ENCODE measurements around the gene KRTAP12-3.

KRTAP12-3 gene

DNA sequence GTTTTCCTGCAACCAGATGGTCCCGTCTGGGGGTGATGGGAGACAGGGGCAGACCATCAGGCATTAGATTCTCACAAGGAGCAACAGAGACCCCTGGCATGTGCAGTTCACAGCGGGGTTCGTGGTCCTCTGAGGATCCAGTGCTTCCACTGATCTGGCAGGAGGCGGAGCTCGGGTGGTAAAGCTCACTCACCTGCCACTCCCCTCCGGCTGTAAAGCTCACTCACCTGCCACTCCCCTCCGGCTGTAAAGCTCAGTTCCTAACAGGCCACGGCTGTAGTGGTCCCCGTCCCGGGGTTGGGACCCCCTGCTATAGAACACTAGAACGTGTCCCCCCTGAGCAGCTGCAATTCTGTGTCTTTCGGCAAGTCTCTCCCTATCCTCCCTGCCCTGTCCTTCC is 43.8 kb downstream of the KRTAP12-3 start:
- Histone ChIP-seq H3K4me3 (ENCODE audit: low read depth in 1 of 5, low read length in 5 of 5) (no peak overlapping the region), H3K9ac (ENCODE audit: low read length in 5 of 5) (no peak overlapping the region), H3K9me3 (ENCODE audit: control insufficient read depth in 5 of 5, low read length in 5 of 5) (peaks cover 0 to 4% (median 0%) of the 10 kb centered on the region in 5 donors), H3K27ac (ENCODE audit: low read depth, low read length) (no peak overlapping the region), H3K27me3 (ENCODE audit: control insufficient read depth in 5 of 5, insufficient read depth in 4 of 5, low read length in 5 of 5) (peaks cover 56 to 87% (median 71%) of the 10 kb centered on the region in 5 donors), H3K36me3 (ENCODE audit: control insufficient read depth in 5 of 5, insufficient read depth in 5 of 5, low read length in 5 of 5) (no peaks in the 10 kb centered on the region), H3K4me1 (ENCODE audit: control insufficient read depth in 5 of 5, insufficient read depth in 5 of 5, low read length in 5 of 5) (no peaks in the 10 kb centered on the region)

DNA sequence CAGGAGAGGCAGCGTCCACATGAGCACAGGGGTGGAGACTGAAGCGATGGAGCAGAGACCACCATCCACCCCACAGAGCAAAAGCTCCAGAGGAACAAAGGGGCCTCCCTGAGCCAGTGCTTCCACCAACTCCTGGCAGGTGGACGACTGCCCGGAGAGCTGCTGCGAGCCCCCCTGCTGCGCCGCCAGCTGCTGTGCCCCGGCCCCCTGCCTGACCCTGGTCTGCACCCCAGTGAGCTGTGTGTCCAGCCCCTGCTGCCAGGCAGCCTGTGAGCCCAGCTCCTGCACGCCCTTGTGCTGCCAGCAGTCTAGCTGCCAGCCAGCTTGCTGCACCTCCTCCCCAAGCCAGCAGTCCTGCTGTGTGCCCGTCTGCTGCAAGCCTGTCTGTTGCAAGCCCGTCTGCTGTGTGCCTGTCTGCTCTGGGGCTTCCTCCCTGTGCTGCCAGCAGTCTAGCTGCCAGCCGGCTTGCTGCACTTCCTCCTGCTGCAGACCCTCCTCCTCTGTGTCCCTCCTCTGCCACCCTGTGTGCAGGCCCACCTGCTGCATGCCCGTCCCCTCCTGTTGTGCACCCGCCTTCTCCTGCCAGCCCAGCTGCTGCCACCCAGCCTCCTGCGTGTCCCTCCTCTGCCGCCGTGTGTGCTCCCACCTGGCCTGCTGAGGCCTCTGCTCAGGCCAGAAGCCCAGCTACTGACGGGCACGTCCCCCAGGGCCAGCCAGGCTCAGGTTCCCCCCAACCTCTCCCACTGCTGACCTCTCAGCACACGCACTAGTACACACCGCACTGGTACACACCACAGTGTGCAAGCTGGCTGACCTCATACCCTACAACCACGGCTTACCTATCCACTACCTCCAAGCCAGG is 44.6 kb downstream of the KRTAP12-3 start:
- H3K27me3 ChIP-seq (ENCODE audit: control insufficient read depth in 5 of 5, insufficient read depth in 4 of 5, low read length in 5 of 5), result peaks cover 58 to 86% (median 72%) of the 10 kb centered on the region in 5 donors

DNA sequence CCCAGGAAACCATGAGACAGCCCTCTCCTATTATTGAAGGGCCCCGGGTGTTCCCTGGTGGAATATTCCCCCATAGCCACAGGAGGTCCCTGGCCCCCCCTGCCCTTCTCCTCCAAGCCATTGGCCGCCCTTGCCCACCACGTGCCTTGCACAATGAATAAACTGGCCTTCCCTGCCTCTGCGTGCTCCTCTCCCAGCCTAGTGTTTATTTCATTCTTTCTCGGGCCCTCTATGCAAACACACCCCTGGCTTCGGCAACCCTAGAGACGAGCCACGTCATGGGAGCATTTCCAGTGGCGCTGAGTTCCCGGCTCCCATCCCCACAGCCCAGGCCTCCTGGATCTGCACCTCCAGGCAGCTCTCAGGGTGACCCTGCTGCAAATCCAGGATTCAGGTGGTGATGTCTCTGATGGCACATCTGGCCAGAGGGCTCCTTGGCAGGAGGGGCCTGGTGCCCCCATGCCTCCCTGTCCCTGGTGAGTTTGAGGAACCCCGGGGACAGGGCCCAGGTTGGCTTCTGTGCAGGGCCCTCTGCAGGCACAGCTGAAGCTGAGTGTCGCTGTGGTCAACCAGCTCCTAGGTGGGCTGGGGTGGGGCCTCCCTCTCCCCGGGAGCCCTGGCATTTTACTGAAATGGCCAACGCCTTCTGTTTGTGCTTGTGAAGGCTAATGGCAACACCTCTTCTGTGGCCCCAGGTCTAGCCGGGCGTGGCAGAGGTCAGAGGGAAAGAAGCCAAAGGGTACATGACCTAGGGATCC is 45.4 kb downstream of the KRTAP12-3 start:
- Histone ChIP-seq H3K9me3 (ENCODE audit: control insufficient read depth in 5 of 5, low read length in 5 of 5) (peaks cover 0 to 4% (median 0%) of the 10 kb centered on the region in 5 donors), H3K4me3 (ENCODE audit: low read depth in 1 of 5, low read length in 5 of 5) (no peak overlapping the region), H3K36me3 (ENCODE audit: control insufficient read depth in 5 of 5, insufficient read depth in 5 of 5, low read length in 5 of 5) (no peaks in the 10 kb centered on the region), H3K27me3 (ENCODE audit: control insufficient read depth in 5 of 5, insufficient read depth in 4 of 5, low read length in 5 of 5) (peaks cover 56 to 85% (median 69%) of the 10 kb centered on the region in 5 donors), H3K4me1 (ENCODE audit: control insufficient read depth in 5 of 5, insufficient read depth in 5 of 5, low read length in 5 of 5) (no peaks in the 10 kb centered on the region), H3K9ac (ENCODE audit: low read length in 5 of 5) (no peak overlapping the region), H3K27ac (ENCODE audit: low read depth, low read length) (no peak overlapping the region)

More for the DNA sequence above, 44.6 kb downstream of the KRTAP12-3 start:
- Histone ChIP-seq H3K4me1 (ENCODE audit: control insufficient read depth in 5 of 5, insufficient read depth in 5 of 5, low read length in 5 of 5) (no peaks in the 10 kb centered on the region), H3K4me3 (ENCODE audit: low read depth in 1 of 5, low read length in 5 of 5) (no peak overlapping the region), H3K9ac (ENCODE audit: low read length in 5 of 5) (no peak overlapping the region), H3K9me3 (ENCODE audit: control insufficient read depth in 5 of 5, low read length in 5 of 5) (peaks cover 0 to 4% (median 0%) of the 10 kb centered on the region in 5 donors), H3K36me3 (ENCODE audit: control insufficient read depth in 5 of 5, insufficient read depth in 5 of 5, low read length in 5 of 5) (no peaks in the 10 kb centered on the region), H3K27ac (ENCODE audit: low read depth, low read length) (no peak overlapping the region)

DNA sequence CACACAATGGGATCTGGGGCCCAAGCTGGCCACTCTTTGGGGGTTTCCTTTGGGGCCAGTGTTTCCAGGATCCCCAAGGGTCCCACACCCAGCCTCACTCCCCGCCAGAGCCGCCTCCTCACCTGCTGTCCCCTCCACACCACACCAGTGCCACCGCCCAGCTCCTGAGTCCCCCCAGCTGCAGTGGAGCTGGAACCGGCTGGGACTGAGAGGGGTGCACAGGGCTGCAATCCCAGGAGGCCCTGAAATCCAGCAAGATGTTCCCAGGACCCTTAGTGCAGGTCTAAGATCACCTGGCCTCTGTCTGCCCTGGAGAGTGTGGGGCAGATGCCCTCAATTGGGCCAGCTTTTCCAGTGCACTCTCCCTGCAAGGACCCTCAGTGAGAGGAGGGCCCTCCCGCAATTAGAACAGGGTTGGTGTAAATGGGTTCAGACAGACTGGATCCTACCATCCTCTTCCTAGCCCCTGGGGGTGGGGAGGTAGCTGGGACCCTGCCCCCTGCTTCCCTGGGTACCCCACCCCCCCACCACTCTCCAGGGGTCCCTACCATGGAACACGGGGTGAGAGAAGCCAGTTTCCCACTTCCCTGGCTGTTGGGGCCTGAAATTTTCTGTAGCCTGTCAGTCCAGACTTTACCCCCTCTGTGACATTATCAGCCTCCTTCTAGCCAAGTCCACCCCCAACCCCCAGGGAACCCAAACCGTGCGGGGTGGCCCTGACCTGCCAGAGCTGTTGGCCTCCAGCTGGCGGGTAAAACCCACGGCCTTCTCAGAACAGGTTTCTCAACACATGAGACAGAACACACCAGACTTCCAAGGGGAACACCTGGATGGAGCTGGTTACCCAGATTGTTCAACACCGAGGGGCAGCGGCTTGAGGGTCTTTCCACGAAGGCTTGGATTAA is 46.3 kb downstream of the KRTAP12-3 start:
- Histone ChIP-seq H3K4me1 (ENCODE audit: control insufficient read depth in 5 of 5, insufficient read depth in 5 of 5, low read length in 5 of 5) (peaks cover 0 to 7% (median 0%) of the 10 kb centered on the region in 5 donors), H3K4me3 (ENCODE audit: low read depth in 1 of 5, low read length in 5 of 5) (no peak overlapping the region), H3K36me3 (ENCODE audit: control insufficient read depth in 5 of 5, insufficient read depth in 5 of 5, low read length in 5 of 5) (no peaks in the 10 kb centered on the region), H3K9ac (ENCODE audit: low read length in 5 of 5) (no peak overlapping the region), H3K27ac (ENCODE audit: low read depth, low read length) (no peak overlapping the region), H3K27me3 (ENCODE audit: control insufficient read depth in 5 of 5, insufficient read depth in 4 of 5, low read length in 5 of 5) (peaks cover 58 to 85% (median 73%) of the 10 kb centered on the region in 5 donors), H3K9me3 (ENCODE audit: control insufficient read depth in 5 of 5, low read length in 5 of 5) (peaks cover 0 to 4% (median 0%) of the 10 kb centered on the region in 5 donors)

DNA sequence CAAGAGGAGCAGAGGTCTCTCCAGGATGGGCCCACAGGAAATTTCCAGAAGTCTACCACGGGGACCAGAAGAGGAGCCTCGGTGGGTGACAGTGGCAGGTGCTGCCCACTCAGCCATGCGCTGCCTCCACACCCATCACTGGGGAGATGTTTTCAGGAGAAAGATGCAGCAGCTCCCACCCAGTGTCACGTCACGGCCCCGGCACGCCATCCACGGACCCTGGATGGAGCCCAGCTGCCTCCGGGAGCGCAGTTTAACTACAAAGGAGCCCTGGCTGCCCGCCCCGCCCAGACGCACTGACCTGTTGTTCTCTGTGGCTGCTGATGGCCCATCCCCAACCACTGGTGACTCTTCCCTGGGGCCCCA is 46.9 kb downstream of the KRTAP12-3 start:
- H3K4me3 ChIP-seq (ENCODE audit: low read depth in 1 of 5, low read length in 5 of 5), result no peak overlapping the region
- H3K27ac ChIP-seq (ENCODE audit: low read depth, low read length), result no peak overlapping the region
- H3K27me3 ChIP-seq (ENCODE audit: control insufficient read depth in 5 of 5, insufficient read depth in 4 of 5, low read length in 5 of 5), result peaks cover 54 to 86% (median 76%) of the 10 kb centered on the region in 5 donors
- peaks cover 0 to 13% (median 5%) of the 10 kb centered on the region in 5 donors for H3K4me1 ChIP-seq (ENCODE audit: control insufficient read depth in 5 of 5, insufficient read depth in 5 of 5, low read length in 5 of 5)
- no peaks in the 10 kb centered on the region for H3K36me3 ChIP-seq (ENCODE audit: control insufficient read depth in 5 of 5, insufficient read depth in 5 of 5, low read length in 5 of 5)
- peaks cover 0 to 4% (median 0%) of the 10 kb centered on the region in 5 donors for H3K9me3 ChIP-seq (ENCODE audit: control insufficient read depth in 5 of 5, low read length in 5 of 5)
- H3K9ac ChIP-seq (ENCODE audit: low read length in 5 of 5), result no peak overlapping the region

DNA sequence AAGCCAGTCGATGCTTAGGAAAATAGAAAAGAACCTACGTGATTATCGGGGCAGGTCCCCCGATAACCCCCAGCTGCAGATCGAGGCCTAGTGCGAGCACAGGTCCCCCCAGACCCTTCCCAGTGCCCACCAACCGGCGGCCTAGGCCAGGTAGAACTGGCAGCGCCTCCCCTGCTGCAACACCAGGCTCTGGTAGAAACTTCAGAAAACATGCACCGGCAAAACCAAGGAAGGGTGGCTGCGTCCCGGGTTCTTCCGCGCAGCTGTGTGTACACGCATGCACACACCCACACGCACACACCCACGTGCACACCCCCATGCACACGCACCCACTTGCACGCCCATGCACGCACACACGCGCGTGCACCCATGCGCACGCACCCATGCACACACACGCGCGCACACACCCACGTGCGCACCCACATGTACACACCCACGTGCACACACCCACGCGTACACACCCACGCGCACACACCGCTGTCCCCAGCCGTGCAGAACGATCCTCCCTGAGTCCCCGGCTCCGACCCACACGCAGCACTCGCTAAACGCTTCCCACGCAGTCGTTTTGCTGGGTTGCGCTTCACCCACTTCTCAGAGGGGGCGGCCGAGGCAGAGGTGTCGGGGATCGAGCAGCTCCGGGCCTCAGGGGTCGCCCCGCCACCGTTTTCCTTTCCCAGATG is 48.4 kb downstream of the KRTAP12-3 start:
- H3K4me3 ChIP-seq (ENCODE audit: low read depth in 1 of 5, low read length in 5 of 5), result no peak overlapping the region
- no peaks in the 10 kb centered on the region for H3K36me3 ChIP-seq (ENCODE audit: control insufficient read depth in 5 of 5, insufficient read depth in 5 of 5, low read length in 5 of 5)
- H3K27me3 ChIP-seq (ENCODE audit: control insufficient read depth in 5 of 5, insufficient read depth in 4 of 5, low read length in 5 of 5), result peaks cover 50 to 84% (median 74%) of the 10 kb centered on the region in 5 donors
- H3K9ac ChIP-seq (ENCODE audit: low read length in 5 of 5), result no peak overlapping the region
- no peak overlapping the region for H3K27ac ChIP-seq (ENCODE audit: low read depth, low read length)
- H3K9me3 ChIP-seq (ENCODE audit: control insufficient read depth in 5 of 5, low read length in 5 of 5), result peaks cover 0 to 4% (median 0%) of the 10 kb centered on the region in 5 donors
- H3K4me1 ChIP-seq (ENCODE audit: control insufficient read depth in 5 of 5, insufficient read depth in 5 of 5, low read length in 5 of 5), result peaks cover 0 to 18% (median 10%) of the 10 kb centered on the region in 5 donors

DNA sequence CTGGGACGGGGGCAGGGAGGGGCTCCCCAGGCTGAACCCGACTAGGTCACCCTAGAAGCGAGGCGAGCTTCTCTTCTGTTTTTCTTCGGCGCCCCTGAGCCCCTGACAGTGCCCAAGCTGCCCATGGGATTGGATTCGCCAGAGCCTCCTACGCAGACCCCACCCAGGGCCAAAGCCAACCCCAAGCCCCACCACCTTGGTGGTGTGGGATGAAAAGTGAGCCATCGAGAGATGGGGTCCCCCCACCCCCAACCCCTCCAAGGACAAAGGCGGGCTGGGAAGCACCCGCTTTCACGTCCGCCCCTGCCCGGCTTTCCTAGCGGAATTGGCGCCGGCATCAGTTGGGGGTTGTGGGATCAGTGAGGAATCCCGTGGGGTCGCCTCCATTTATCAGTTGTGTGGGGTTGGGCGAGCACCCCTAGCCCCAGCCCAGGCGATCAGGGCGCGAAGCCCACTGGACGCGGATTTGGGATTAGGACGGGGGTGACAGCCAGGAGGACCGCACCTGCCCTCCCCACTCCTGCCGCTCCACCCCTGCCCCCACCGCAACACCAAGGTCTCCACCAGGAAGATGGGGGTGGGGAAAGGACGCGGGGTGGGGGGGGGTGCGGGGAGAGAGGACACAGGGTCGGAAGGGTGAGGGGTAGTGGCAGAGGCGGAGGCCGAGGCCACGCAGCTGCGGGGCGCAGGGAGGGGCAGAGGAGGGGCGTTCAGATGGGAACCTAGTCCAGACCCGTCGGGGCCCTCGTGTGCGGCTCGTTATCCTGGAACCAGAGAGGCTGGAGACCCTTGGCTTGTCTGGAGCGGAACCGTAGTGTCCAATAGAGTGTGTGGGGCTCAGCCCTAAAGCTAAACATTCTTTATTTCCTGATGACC is 49.2 kb downstream of the KRTAP12-3 start:
- Histone ChIP-seq H3K9ac (ENCODE audit: low read length in 5 of 5) (no peak overlapping the region), H3K36me3 (ENCODE audit: control insufficient read depth in 5 of 5, insufficient read depth in 5 of 5, low read length in 5 of 5) (no peaks in the 10 kb centered on the region), H3K4me1 (ENCODE audit: control insufficient read depth in 5 of 5, insufficient read depth in 5 of 5, low read length in 5 of 5) (peaks cover 0 to 18% (median 10%) of the 10 kb centered on the region in 5 donors), H3K4me3 (ENCODE audit: low read depth in 1 of 5, low read length in 5 of 5) (no peak overlapping the region), H3K27ac (ENCODE audit: low read depth, low read length) (no peak overlapping the region), H3K9me3 (ENCODE audit: control insufficient read depth in 5 of 5, low read length in 5 of 5) (peaks cover 0 to 4% (median 0%) of the 10 kb centered on the region in 5 donors), H3K27me3 (ENCODE audit: control insufficient read depth in 5 of 5, insufficient read depth in 4 of 5, low read length in 5 of 5) (peaks cover 53 to 84% (median 77%) of the 10 kb centered on the region in 5 donors)
